CD4-positive, alpha-beta T cell treated with Interleukin-21 for 1 hour (primary cell): ENCODE data around the gene GPSM3.
"Not testable (repeated sequence)": the region's sequence is repeated elsewhere in the genome, so short reads cannot be mapped to it uniquely, and the experiment has no call there.

Source experiments
- DNase-seq: peaks from one replicate; pipeline ENCODE4 v3.0.0-alpha.2; 2020

Gene GPSM3

DNA sequence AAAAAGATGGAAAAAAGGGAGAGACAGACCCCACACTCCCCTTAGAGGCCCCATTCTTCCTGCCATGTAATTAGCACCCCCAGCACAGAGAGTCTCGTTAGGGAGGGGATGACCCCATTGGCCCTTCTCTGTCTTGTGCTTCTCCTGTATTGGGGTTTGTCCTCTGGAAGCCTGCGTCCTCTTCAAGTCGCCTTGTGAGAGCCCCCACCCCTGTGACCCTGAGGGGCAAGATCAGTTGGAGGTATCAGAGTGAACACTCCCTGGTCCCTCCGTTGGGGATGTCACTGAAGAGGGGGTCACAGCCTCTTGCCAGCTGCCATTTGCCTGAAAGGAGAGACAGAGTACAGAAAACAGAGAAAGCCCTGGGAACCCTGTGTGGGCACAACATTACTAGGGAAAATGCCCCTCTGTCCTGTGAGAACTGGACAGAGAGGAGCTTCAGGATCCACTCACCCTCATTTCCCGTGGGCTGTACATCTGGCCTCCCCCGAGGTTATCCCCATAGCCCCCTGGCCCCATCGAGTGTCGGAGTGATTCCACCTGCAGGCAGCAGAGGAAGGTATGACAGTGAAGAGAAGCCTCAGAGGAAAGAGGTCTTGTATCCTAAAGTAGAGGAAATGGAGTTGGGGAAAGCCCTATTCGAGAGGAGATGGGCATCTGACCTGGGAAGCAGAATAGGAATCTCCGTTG, 6.1 kb downstream of the GPSM3 start:
- DNase-seq = not testable (repeated sequence)

DNA sequence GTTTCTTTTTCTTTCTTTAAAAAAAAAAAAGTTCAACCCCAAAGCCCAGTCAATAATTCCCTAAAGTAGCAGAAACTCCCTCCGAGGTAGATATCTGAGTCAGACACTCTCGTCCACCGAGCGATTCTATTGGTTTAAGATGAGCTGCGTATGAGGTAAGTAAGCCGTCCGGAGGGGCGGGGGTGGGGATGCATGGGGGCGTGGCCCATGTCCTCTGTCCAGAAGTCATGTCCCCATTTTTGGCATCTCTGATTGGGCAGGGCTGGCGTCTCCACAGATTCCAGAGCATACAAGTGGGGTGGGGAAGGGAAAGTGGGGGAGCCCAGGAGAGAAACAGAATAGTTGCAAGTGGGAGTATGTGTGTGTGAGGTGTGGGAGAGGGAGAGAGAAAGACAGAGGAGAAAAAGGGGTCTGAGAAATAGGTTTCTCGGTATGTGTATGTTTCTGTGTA, 6.7 kb downstream of the GPSM3 start:
- DNase-seq = peak; percentile 79

DNA sequence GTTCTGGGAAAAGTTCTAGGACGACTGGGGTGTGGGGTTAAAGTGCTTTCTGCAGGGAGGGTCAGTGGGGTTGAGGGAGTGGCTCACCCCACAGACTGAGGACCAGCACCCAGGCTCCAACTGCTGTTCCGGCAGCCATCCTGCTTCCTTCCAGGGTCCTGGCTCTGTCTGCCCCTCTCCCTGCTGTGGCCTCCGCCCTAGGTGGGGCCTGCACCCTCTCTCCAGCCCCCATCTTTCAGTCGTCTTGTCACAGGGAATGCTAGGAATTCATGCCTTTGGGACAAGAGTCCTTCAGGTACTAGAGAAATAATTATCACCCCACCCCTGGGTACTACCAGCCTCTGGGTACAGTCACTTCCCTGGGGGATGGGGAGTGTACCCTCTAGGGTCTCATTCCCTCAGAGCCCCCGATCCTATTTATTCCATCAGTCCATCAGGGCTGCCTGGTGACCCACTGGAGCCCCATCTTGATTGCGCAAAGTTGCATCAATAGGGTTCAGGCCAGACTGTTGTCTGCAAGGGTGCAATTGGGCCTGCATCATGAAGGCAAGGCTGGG, 8.3 kb downstream of the GPSM3 start, which contains the start of gene AGER:
Gene AGER, minus strand, starts transcription at position 170 of the 557 bp plus-strand sequence. Its CDS starts 31 bp downstream, at position 139.
- DNase-seq = no peak

GRCh38 chr6:32183483-32184083, 8.9 kb downstream of the GPSM3 start:
- no peak for DNase-seq

- DNase-seq = no peak
Observed at GRCh38 chr6:32183030-32183429, 9.4 kb downstream of the GPSM3 start.

- no peak for DNase-seq
Observed at GRCh38 chr6:32182555-32182981, 9.9 kb downstream of the GPSM3 start.

DNA sequence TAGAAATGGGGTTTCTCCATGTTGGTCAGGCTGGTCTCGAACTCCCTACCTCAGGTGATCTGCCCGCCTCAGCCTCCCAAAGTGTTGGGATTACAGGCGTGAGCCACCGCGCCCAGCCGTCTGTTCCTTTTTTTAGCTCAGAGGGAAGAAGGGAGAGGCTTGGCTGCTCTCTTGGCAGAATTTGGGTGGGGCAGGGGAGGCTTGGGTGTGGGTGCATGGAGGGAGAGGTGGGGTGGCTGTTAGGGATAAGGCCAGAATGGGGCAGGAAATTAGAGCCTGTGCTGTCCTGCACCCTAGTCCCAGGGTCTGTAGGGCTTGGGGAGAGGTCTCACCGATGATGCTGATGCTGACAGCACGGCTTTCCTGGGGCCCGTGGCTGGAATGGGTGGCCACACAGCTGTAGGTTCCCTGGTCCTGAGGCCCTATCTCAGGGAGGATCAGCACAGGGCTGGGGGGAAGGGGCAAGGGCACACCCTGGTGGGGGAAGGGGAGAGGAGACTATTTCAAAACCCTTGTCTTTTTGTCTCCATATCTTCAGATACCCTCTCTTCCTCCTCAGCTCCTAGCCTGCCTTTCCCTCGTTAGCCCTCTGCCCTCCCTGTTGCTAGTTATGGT, 10.4 kb downstream of the GPSM3 start:
- no peak for DNase-seq

GRCh38 chr6:32181148-32181702, 11.2 kb downstream of the GPSM3 start:
- no peak for DNase-seq

- no peak for DNase-seq
Observed at GRCh38 chr6:32179766-32180405, 12.6 kb downstream of the GPSM3 start.

GRCh38 chr6:32178547-32179440, 13.6 kb downstream of the GPSM3 start:
- DNase-seq = no peak

- peak; percentile 100 for DNase-seq
Observed at GRCh38 chr6:32177788-32178546, 14.5 kb downstream of the GPSM3 start, which contains the start of gene RNF5. RNF5 (plus strand) TSS chr6:32178405; CDS start chr6:32178512, 107 bp downstream.

GRCh38 chr6:32177183-32177787, 15.2 kb downstream of the GPSM3 start:
- peak; percentile 70 for DNase-seq

- no peak for DNase-seq
Observed at GRCh38 chr6:32176476-32177182, 15.8 kb downstream of the GPSM3 start.

- DNase-seq = peak; percentile 97
Observed at GRCh38 chr6:32175711-32176475, 16.6 kb downstream of the GPSM3 start, which contains the start of gene AGPAT1. AGPAT1 (minus strand) TSS chr6:32176084; CDS start chr6:32171496, 4,588 bp downstream.

- DNase-seq = no peak
Observed at GRCh38 chr6:32175322-32175710, 17.1 kb downstream of the GPSM3 start.

- DNase-seq = no peak
Observed at GRCh38 chr6:32174416-32174815, 18.0 kb downstream of the GPSM3 start.

GRCh38 chr6:32173051-32173727, 19.3 kb downstream of the GPSM3 start:
- no peak for DNase-seq

- no peak for DNase-seq
Observed at GRCh38 chr6:32171234-32171633, 21.2 kb downstream of the GPSM3 start.
